T-cell (primary cell): ENCODE data around the gene LRRC42. TPM values are rescaled to one million over a fixed set of nuclear protein-coding genes. Genes with fewer than 3 reads are reported as not detected.

Experiments
- ATAC-seq, 4 experiments: fragments of 200-7000 bp in 3 of 4; fragments of 150-1000 bp in 1 of 4; cut with Tn5 transposase; replicated peaks in 1 of 4; 1 replicate in 3 of 4; 2 replicates in 1 of 4; pipeline ENCODE4 v1.10.0; 2021; ENCODE audit warnings: moderate library complexity in 3 of 4, mild to moderate bottlenecking in 2 of 4, moderate number of reproducible peaks in 1 of 4
- CTCF ChIA-PET, 2 donors: fragments of 300-600 bp; sonication (Branson Sonifier 250); formaldehyde crosslinking; loops; one replicate each; lab custom pipeline; 2022; ENCODE audit warnings: antibody characterized with exemption in 2 of 2; lab: Charles Lee
- POLR2A ChIA-PET, 2 donors: fragments of 300-600 bp; sonication (Branson Sonifier 250); formaldehyde crosslinking; loops; one replicate each; lab custom pipeline; 2022; ENCODE audit warnings: antibody characterized with exemption in 2 of 2; lab: Charles Lee
- DNase-seq, 35 experiments: peaks; one replicate each; pipeline versions ENCODE4 v3.0.0 to v3.0.0-alpha.2; 2013 to 2023
- H3K27ac ChIP-seq: one replicate; pipeline ENCODE4 v1.5.1; 2013; ENCODE audit warnings: low read length
- H3K27me3 ChIP-seq, 2 experiments: replicated peaks in 1 of 2; 1 replicate in 1 of 2; 2 replicates in 1 of 2; pipeline versions ENCODE4 v1.6.1 to v1.7.0; 2013; ENCODE audit warnings: low read length in 1 of 2, mixed read lengths in 1 of 2; ENCODE audit not compliant: control insufficient read depth in 2 of 2, insufficient read depth in 2 of 2; ENCODE audit errors: extremely low read depth in 1 of 2
- H3K36me3 ChIP-seq, 2 donors: 1 replicate in 1 of 2; 2 replicates in 1 of 2; pipeline versions ENCODE4 v1.6.1 to v1.7.0; 2013; ENCODE audit warnings: low read length in 1 of 2; ENCODE audit not compliant: control insufficient read depth in 2 of 2, insufficient read depth in 1 of 2; ENCODE audit errors: extremely low read depth in 1 of 2
- H3K4me1 ChIP-seq, 2 experiments: 1 replicate in 1 of 2; 2 replicates in 1 of 2; pipeline versions ENCODE4 v1.6.1 to v1.7.0; 2013; ENCODE audit warnings: low read length in 2 of 2, mixed read lengths in 1 of 2; ENCODE audit not compliant: insufficient read depth in 2 of 2, control insufficient read depth in 1 of 2; ENCODE audit errors: extremely low read depth in 1 of 2
- H3K4me3 ChIP-seq, 2 donors: 1 replicate in 1 of 2; 2 replicates in 1 of 2; pipeline versions ENCODE4 v1.5.1 to v1.7.0; 2013; ENCODE audit warnings: mild to moderate bottlenecking in 2 of 2, low read length in 1 of 2, moderate library complexity in 1 of 2; ENCODE audit not compliant: control insufficient read depth in 1 of 2; ENCODE audit errors: extremely low read depth in 1 of 2
- H3K9me3 ChIP-seq: 2 replicates; pipeline ENCODE4 v1.7.0; 2013
- H3K27ac Mint-ChIP-seq, 2 donors: one replicate each; pipeline ENCODE4 v1.8.0; 2020 to 2021; ENCODE audit warnings: mild to moderate bottlenecking in 2 of 2, mixed read lengths in 2 of 2
- H3K27me3 Mint-ChIP-seq, 2 donors: one replicate each; pipeline ENCODE4 v1.8.0; 2021 to 2022; ENCODE audit warnings: mixed read lengths in 2 of 2
- H3K36me3 Mint-ChIP-seq: one replicate; pipeline ENCODE4 v1.8.0; 2021; ENCODE audit warnings: mixed read lengths
- H3K4me1 Mint-ChIP-seq, 3 donors: one replicate each; pipeline ENCODE4 v1.8.0; 2020 to 2022; ENCODE audit warnings: mixed read lengths in 3 of 3, mild to moderate bottlenecking in 1 of 3
- H3K4me3 Mint-ChIP-seq, 3 donors: one replicate each; pipeline ENCODE4 v1.8.0; 2020 to 2022; ENCODE audit warnings: mild to moderate bottlenecking in 3 of 3, mixed read lengths in 3 of 3, moderate library complexity in 3 of 3
- H3K9me3 Mint-ChIP-seq, 3 donors: one replicate each; pipeline ENCODE4 v1.8.0; 2020 to 2022; ENCODE audit warnings: mixed read lengths in 3 of 3
- WGBS: methylation state at CpG from one replicate; pipeline ENCODE4 v1.1.5; 2013; ENCODE audit warnings: missing lambda C conversion rate; ENCODE audit not compliant: insufficient coverage; 5-methylcytosine and 5-hydroxymethylcytosine counted together
- total RNA-seq, 35 experiments: library from RNA in 6 of 35; stranded (reverse) in 6 of 35; fragments of 120-200 nt in 1 of 35; gene quantifications; one replicate each; pipeline versions ENCODE4 v1.2.1 to v1.2.4 and lab custom pipeline; 2013 to 2026

Gene LRRC42
- total RNA-seq, 5 donors from 2014 or later (not counting 1 experiment from before 2014, with no cell fraction given), result 6.3 to 8.8 (median 7.9) TPM

DNA sequence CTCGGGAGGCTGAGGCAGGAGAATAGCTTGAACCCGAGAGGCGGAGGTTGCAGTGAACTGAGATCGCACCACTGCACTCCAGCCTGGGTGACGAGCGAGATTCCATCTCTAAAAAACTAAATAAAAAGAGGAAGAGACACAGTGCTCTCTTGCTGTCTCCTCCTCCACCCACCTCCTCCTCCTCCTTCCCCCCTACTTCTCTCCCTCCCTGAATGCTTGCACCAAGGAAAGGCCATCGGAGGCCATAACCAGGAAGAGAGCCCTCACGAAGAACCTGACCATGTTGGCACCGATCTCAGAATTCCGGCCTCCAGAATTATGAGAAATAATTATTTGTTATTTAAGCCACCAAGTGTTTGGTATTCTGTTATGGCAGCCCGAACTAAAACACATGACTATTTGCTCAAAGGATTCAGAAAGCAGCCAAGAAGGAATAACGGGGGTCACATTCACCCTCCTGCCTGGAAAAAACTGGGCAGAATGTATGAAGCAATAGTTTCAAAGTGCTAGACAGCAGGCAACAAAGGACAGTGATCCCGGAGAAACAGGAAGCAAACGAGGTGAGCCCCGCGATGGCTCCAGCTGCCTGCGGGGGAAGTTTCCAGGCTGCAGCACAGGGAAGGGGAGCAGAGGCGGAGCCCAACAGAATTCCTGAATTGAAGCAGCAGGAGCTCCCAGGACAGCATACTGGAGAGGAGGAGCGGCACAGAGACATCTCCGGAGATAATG is 36.0 kb downstream of the LRRC42 start:
- ChIA-PET CTCF (no interaction called here), POLR2A (no interaction called here)
- Histone ChIP-seq H3K4me1 (peaks cover 2 to 3% of the 10 kb centered on the region in 2 experiments), H3K9me3 (no peaks in the 10 kb centered on the region), H3K36me3 (no peaks in the 10 kb centered on the region), H3K4me3 (no peak overlapping the region), H3K27ac (no peak overlapping the region), H3K27me3 (peaks cover 0 to 7% of the 10 kb centered on the region in 2 experiments)
- peak overlapping the region in 1 of 3 donors; percentile 6 for H3K4me3 Mint-ChIP-seq
- DNase-seq (no peak), ATAC-seq (no peak)
- no peak overlapping the region for H3K27ac Mint-ChIP-seq
- peaks cover 20 to 32% (median 25%) of the 10 kb centered on the region in 3 donors for H3K4me1 Mint-ChIP-seq
- WGBS, result 53% methylated on average over 12 of the region's 20 CpGs
- H3K9me3 Mint-ChIP-seq, result no peaks in the 10 kb centered on the region
- H3K36me3 Mint-ChIP-seq, result no peaks in the 10 kb centered on the region
- peaks cover 3% of the 10 kb centered on the region in 2 donors for H3K27me3 Mint-ChIP-seq

DNA sequence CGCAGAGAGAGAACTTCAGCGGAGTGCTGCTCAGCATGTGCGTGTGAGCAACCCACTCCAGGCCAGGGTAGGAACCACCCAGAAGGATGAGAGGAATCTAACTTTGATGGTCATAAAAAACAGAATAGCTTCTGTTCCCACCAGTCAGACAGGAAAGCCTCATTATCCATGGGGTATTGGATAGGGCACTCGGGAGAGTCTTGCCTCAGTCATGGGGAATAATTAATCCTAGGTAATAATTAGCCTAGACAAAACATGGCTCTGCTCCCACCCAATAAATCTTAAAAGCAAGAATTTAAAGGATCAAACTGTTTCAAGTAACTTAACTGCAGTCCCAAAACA is 36.6 kb downstream of the LRRC42 start:
- Histone ChIP-seq H3K36me3 (no peaks in the 10 kb centered on the region), H3K27me3 (peaks cover 0 to 7% of the 10 kb centered on the region in 2 experiments), H3K27ac (no peak overlapping the region), H3K9me3 (no peaks in the 10 kb centered on the region), H3K4me3 (no peak overlapping the region), H3K4me1 (peaks cover 2 to 3% of the 10 kb centered on the region in 2 experiments)
- H3K9me3 Mint-ChIP-seq, result no peaks in the 10 kb centered on the region
- no peak overlapping the region for H3K27ac Mint-ChIP-seq
- ATAC-seq (no peak), DNase-seq (no peak)
- 100% methylated on average over 3 of the region's 4 CpGs for WGBS
- no peaks in the 10 kb centered on the region for H3K36me3 Mint-ChIP-seq
- H3K27me3 Mint-ChIP-seq, result peaks cover 3% of the 10 kb centered on the region in 2 donors
- peak overlapping the region in 1 of 3 donors; percentile 6 for H3K4me3 Mint-ChIP-seq
- peaks cover 20 to 34% (median 29%) of the 10 kb centered on the region in 3 donors for H3K4me1 Mint-ChIP-seq
- ChIA-PET POLR2A (no interaction called here), CTCF (no interaction called here)

DNA sequence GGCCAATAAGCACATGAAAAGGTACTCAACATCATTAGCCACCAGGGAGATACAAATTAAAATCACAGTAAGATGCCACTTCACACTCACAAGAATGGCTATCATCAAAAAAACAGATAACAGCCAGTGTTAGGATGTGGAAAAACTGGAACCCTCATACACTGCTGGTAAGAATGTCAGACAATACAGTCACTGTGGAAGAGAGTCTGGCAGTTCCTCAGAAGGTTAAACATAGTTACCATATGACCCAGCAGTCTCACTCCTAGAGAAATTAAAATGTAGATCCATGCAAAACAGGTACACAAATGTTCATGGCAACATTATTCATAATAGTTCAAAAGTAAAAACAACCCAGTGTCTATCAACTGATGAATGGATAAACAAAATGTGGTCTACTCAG is 38.6 kb downstream of the LRRC42 start:
- ATAC-seq (no peak), DNase-seq (no peak)
- H3K4me3 ChIP-seq, result no peak overlapping the region
- no peak overlapping the region for H3K27ac Mint-ChIP-seq
- CTCF ChIA-PET, result no interaction called here
- no peaks in the 10 kb centered on the region for H3K36me3 ChIP-seq
- no peak overlapping the region for H3K4me3 Mint-ChIP-seq
- peaks cover 0 to 7% of the 10 kb centered on the region in 2 experiments for H3K27me3 ChIP-seq
- no peak overlapping the region for H3K27ac ChIP-seq
- H3K9me3 ChIP-seq, result no peaks in the 10 kb centered on the region
- no peaks in the 10 kb centered on the region for H3K9me3 Mint-ChIP-seq
- H3K27me3 Mint-ChIP-seq, result peaks cover 0 to 1% of the 10 kb centered on the region in 2 donors
- POLR2A ChIA-PET, result no interaction called here
- peaks cover 21 to 37% (median 30%) of the 10 kb centered on the region in 3 donors for H3K4me1 Mint-ChIP-seq
- peaks cover 2 to 3% of the 10 kb centered on the region in 2 experiments for H3K4me1 ChIP-seq
- H3K36me3 Mint-ChIP-seq, result no peaks in the 10 kb centered on the region

DNA sequence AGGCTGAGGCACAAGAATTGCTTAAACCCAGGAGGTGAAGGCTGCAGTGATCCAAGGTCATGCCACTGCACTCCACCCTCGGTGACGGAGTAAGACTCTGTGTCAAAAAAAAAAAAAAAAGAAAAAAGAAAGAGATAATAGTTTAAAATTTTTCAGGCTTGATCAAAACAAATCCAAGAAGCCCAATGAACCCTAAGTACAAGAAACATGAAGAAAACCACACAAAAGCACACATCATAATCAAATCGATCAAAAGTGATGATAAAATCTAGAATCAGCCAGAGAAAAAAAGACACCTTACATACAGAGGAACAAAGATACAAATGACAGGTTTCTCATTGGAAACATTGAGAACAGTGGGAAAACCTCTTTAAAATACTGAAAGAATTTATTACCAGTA is 40.3 kb downstream of the LRRC42 start:
- WGBS, result no CpG with 5 or more reads among the region's 3 CpGs
- H3K4me3 ChIP-seq, result no peak overlapping the region
- no peaks in the 10 kb centered on the region for H3K9me3 ChIP-seq
- peaks cover 2 to 3% of the 10 kb centered on the region in 2 experiments for H3K4me1 ChIP-seq
- no peak overlapping the region for H3K4me3 Mint-ChIP-seq
- H3K36me3 ChIP-seq, result no peaks in the 10 kb centered on the region
- POLR2A ChIA-PET, result no interaction called here
- ATAC-seq (peak in 2 of 4 experiments; percentile 53 to 78), DNase-seq (peak in 1 of 35 experiments; percentile 9)
- no peaks in the 10 kb centered on the region for H3K27me3 Mint-ChIP-seq
- CTCF ChIA-PET, result no interaction called here
- no peaks in the 10 kb centered on the region for H3K36me3 Mint-ChIP-seq
- peak overlapping the region in 1 of 2 donors; percentile 23 for H3K27ac Mint-ChIP-seq
- peaks cover 0 to 3% of the 10 kb centered on the region in 2 experiments for H3K27me3 ChIP-seq
- no peak overlapping the region for H3K27ac ChIP-seq
- H3K4me1 Mint-ChIP-seq, result peaks cover 21 to 35% (median 30%) of the 10 kb centered on the region in 3 donors
- H3K9me3 Mint-ChIP-seq, result no peaks in the 10 kb centered on the region

DNA sequence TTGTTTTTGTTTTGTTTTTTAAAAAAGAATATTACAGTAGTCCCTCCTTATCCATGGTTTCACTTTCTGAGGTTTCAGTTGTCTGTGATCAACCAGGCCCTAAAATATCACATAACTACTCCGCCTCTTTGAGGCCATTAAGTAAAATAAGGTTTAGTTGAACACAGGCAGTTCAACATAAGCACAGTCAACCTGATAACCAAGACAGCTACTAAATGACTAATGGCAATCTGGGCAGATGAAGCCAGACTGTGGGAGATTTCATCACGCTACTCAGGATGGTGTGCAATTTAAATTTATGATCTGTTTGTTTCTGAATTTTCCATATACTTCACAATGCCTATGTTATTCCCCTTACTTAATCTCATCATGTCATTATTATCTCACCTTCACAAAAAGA is 41.7 kb downstream of the LRRC42 start:
- Mint-ChIP-seq H3K4me3 (no peak overlapping the region), H3K9me3 (no peaks in the 10 kb centered on the region), H3K27ac (no peak overlapping the region), H3K27me3 (no peaks in the 10 kb centered on the region), H3K4me1 (peaks cover 15 to 25% (median 25%) of the 10 kb centered on the region in 3 donors), H3K36me3 (no peaks in the 10 kb centered on the region)
- H3K27me3 ChIP-seq, result peaks cover 0 to 2% of the 10 kb centered on the region in 2 experiments
- no peak overlapping the region for H3K27ac ChIP-seq
- CTCF ChIA-PET, result no interaction called here
- peaks cover 2 to 3% of the 10 kb centered on the region in 2 experiments for H3K4me1 ChIP-seq
- ATAC-seq (no peak), DNase-seq (no peak)
- no peaks in the 10 kb centered on the region for H3K9me3 ChIP-seq
- POLR2A ChIA-PET, result no interaction called here
- no peak overlapping the region for H3K4me3 ChIP-seq
- WGBS, result no CpG with 5 or more reads among the region's 2 CpGs
- H3K36me3 ChIP-seq, result no peaks in the 10 kb centered on the region

DNA sequence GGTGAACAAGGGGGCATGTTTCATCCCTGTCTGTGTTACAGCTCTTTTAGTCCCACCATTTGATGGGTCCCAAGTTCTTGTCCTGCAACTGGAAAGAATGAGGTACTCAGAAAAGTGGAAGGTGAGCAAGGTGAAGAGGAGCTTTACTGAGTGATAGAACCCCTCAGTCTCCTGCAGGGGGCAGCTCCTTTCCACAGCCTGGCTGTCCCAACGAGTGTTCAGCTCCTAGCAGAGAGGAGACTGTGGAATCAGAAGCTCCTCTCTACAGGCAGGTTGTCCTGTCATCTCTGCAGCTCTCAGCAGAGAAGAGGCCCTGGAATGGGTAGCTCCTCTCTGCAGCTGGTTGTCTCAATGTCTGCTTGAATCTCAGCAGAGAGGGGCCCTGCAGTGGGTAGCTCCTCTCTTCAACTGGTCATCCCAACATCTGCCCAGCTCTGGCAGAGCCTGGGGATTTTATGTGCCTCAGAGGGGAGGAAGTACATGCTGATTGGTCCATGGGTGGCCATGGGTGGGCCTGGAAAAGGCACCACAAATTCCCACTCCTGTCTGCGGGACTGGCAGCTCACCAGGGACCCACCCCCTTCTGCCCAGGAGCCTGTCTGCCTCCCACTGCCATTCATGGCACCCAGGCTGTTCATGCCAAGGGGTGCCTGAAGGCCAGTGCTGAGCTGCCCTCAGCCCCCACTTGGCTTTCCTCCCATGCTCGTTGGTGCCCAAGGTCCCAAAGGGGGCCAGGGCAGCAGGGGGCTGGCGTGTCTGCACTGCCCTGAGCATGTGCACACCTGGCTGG is 46.1 kb downstream of the LRRC42 start:
- WGBS, result 71% methylated on average over 3 of the region's 4 CpGs
- Mint-ChIP-seq H3K27me3 (no peaks in the 10 kb centered on the region), H3K4me3 (no peak overlapping the region), H3K27ac (no peak overlapping the region), H3K36me3 (no peaks in the 10 kb centered on the region), H3K9me3 (no peaks in the 10 kb centered on the region), H3K4me1 (peaks cover 2 to 5% (median 5%) of the 10 kb centered on the region in 3 donors)
- ATAC-seq (no peak), DNase-seq (no peak)
- Histone ChIP-seq H3K36me3 (no peaks in the 10 kb centered on the region), H3K27me3 (peaks cover 0 to 2% of the 10 kb centered on the region in 2 experiments), H3K27ac (no peak overlapping the region), H3K9me3 (no peaks in the 10 kb centered on the region), H3K4me1 (no peaks in the 10 kb centered on the region), H3K4me3 (no peak overlapping the region)
- ChIA-PET CTCF (no interaction called here), POLR2A (interaction anchor here in 1 of 2 donors (0.6 kb wide), 1 partner anchor 1900 kb away, joined by 5 read pairs; no protein-coding TSS in a partner anchor)
